A549 treated with dexamethasone at 1 μM for 4 hours (cell line): ENCODE data around the gene SCARB2. TPM values are rescaled to one million over a fixed set of nuclear protein-coding genes. Genes with fewer than 3 reads are reported as not detected.

Experiments
- total RNA-seq: library from RNA; stranded (reverse); fragments of 200-300 nt; extraction: Qiagen RNA extraction; gene quantifications from 5 replicates; pipeline ENCODE4 v1.2.3, GENCODE V29; 2022

The SCARB2 gene, protein sequence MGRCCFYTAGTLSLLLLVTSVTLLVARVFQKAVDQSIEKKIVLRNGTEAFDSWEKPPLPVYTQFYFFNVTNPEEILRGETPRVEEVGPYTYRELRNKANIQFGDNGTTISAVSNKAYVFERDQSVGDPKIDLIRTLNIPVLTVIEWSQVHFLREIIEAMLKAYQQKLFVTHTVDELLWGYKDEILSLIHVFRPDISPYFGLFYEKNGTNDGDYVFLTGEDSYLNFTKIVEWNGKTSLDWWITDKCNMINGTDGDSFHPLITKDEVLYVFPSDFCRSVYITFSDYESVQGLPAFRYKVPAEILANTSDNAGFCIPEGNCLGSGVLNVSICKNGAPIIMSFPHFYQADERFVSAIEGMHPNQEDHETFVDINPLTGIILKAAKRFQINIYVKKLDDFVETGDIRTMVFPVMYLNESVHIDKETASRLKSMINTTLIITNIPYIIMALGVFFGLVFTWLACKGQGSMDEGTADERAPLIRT
- total RNA-seq, result 44.3 to 61.8 TPM (median 53.6 TPM) in 5 replicates

DNA sequence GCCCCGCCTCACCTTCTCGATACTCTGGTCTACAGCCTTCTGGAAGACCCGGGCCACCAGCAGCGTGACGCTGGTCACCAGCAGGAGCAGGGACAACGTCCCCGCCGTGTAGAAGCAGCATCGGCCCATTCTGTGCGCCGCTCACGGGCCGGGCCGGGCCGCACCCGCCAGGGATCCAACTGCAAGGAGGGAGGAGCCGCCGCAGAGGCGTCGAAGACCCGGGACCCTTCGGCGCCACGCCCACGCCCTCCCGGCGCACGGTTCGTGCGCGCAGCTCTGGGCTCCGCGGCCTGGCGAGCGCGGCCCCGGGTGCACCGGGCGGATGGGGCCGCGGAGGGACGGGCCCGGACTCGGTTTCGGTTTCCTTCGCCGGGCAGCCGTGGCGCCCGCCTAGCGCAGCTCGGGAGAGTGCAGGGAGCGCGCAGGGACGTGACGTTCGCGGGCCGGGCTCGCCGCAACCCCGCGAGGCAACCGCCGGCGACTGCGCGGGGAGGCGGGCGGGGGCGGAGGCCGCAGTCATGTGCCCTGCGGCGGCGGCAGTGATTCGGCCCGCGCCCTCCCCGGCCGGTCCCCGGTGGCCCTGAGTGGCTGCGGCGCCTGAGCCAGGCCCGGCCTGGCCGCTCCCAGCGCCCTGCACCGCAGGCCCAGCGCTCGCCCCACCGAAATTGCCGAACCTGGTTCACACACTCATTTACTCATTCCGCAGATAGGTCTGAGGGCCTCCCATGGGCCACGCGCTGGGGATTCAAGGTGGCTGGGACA lies at the start of gene SCARB2:
Gene SCARB2, minus strand, starts transcription at position 410 of the 762 bp plus-strand sequence. Its CDS starts 281 bp downstream, at position 129.

DNA sequence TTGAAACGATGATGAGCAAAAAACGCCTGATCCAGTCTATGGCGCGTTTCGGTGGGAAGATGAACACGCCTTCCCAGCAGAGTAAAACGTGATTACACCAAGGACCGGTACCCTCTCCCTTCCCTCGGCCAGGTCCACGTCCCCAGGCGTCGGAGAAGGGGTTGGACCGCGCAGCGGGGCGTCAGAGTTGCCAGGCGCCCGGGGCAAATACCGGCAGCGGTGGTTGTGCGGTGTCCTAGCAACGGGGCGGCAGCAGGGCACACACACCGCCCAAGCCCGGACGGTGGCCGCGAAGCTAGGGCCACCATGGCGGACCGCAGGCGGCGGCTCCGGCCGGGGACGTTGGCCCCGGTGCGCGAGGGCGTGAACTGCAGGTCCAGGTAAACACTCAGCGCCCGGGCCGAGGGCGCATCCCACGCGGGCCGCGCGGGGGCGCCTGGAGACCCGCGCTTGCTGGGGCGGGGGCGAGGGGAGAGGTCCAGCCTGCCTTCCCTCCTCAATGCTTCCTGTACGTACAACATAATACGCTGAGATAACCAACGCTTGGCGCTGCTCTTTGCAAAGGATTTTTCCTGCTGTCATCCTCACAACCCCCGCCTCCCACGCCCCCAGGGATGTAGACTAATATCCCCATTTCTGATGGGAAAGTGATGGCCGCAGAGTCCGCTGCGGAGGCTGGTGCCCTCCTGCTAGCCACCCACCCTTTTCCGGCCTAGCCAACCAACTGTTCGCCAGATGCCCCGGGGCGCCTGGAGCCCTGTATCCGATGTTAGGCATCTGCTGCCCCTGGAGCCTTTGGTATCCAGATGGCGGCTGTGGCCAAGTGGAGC lies 38.0 kb upstream of the SCARB2 start, which contains the start of gene FAM47E:
Gene FAM47E, plus strand, starts transcription at position 281 of the 830 bp plus-strand sequence. Its CDS starts 26 bp downstream, at position 307.

GRCh38 chr4:76148142-76148865 lies 65.3 kb downstream of the SCARB2 start, which contains the start of gene NUP54:
Gene NUP54, minus strand, starts transcription at chr4:76148397. Its CDS starts 23 bp downstream, at chr4:76148374.

Other genes starting within 250 kb of the SCARB2 start
- gene SDAD1, start 222.9 kb downstream of the SCARB2 start, total RNA-seq, result 15.2 to 17.1 TPM (median 16.1 TPM) in 5 replicates
- gene CXCL9, start 206.3 kb downstream of the SCARB2 start, total RNA-seq, result not detected in 5 replicates
- 0.08 to 0.12 TPM (median 0.11 TPM) in 3 of 5 replicates, not detected in the others for gene CXCL10, start 190.3 kb downstream of the SCARB2 start, total RNA-seq
- gene CXCL11, start 177.8 kb downstream of the SCARB2 start, total RNA-seq, result 0.07 to 0.31 TPM (median 0.18 TPM) in 5 replicates
- gene ART3, start 139.1 kb downstream of the SCARB2 start, total RNA-seq, result not detected in 5 replicates
- gene NUP54, start 65.4 kb downstream of the SCARB2 start, total RNA-seq, result 26.1 to 40.3 TPM (median 28.8 TPM) in 5 replicates
- 0.08 to 0.36 TPM (median 0.22 TPM) in 5 replicates for gene FAM47E, start 37.9 kb upstream of the SCARB2 start, total RNA-seq
- 11.9 to 13.8 TPM (median 13.3 TPM) in 5 replicates for gene STBD1, start 92.9 kb upstream of the SCARB2 start, total RNA-seq
- 0.02 TPM in 1 of 5 replicates, not detected in the others for gene CCDC158, start 207.3 kb upstream of the SCARB2 start, total RNA-seq
- gene SHROOM3, start 221.4 kb upstream of the SCARB2 start, total RNA-seq, result 9.5 to 19.2 TPM (median 17.3 TPM) in 5 replicates